PC-3 (cell line): ENCODE results near the gene ZCCHC10. TPM values are rescaled to one million over a fixed set of nuclear protein-coding genes. Genes with fewer than 3 reads are reported as not detected.
"Not testable (repeated sequence)": the region's sequence is repeated elsewhere in the genome, so short reads cannot be mapped to it uniquely, and the experiment has no call there.

ENCODE experiments used
- ATAC-seq: fragments of 200-7000 bp; cut with Tn5 transposase; 2 replicates; pipeline ENCODE4 v1.9.1; 2020; ENCODE audit warnings: mild to moderate bottlenecking, moderate library complexity
- BruUV-seq: library from RNA; stranded (reverse); fragments of 400-500 nt; replicated peaks from 2 replicates; lab custom pipeline; 2021; lab: Mats Ljungman, UMichigan
- CTCF ChIA-PET: fragments of 300-600 bp; sonication (Branson Sonifier 250); formaldehyde crosslinking; loops from one replicate; lab custom pipeline; 2022; ENCODE audit warnings: antibody characterized with exemption; lab: Charles Lee
- POLR2A ChIA-PET: fragments of 300-600 bp; sonication (Branson Sonifier 250); formaldehyde crosslinking; loops from one replicate; lab custom pipeline; 2022; ENCODE audit warnings: antibody characterized with exemption; ENCODE audit not compliant: unreplicated experiment; lab: Charles Lee
- DNase-seq: peaks from one replicate; pipeline ENCODE4 v3.0.0-alpha.2; 2015
- H2AFZ ChIP-seq: fragments of 300-600 bp; sonication (generic); 2 replicates; pipeline ENCODE4 v1.6.0; 2016; ENCODE audit warnings: antibody characterized with exemption, low read length
- H3F3A ChIP-seq: fragments of 300-600 bp; sonication (generic); one replicate; pipeline ENCODE4 v1.6.0; 2017; ENCODE audit warnings: antibody characterized with exemption, low read length, control low read depth, mild to moderate bottlenecking; ENCODE audit not compliant: unreplicated experiment
- H3K27ac ChIP-seq: fragments of 300-600 bp; sonication (generic); 2 replicates; pipeline ENCODE4 v1.5.1; 2016; ENCODE audit warnings: mild to moderate bottlenecking, low read length
- H3K27me3 ChIP-seq: fragments of 300-600 bp; sonication (generic); 2 replicates; pipeline ENCODE4 v1.6.1; 2016; ENCODE audit warnings: low read length, mixed read lengths
- H3K36me3 ChIP-seq: fragments of 300-600 bp; sonication (generic); 2 replicates; pipeline ENCODE4 v1.6.1; 2016; ENCODE audit warnings: low read depth, mixed run types, low read length, mixed read lengths
- H3K4me1 ChIP-seq: fragments of 300-600 bp; sonication (generic); 2 replicates; pipeline ENCODE4 v1.5.1; 2016; ENCODE audit warnings: low read length; ENCODE audit not compliant: insufficient read depth
- H3K4me2 ChIP-seq: fragments of 300-600 bp; sonication (generic); 2 replicates; pipeline ENCODE4 v1.6.0; 2016; ENCODE audit warnings: low read length
- H3K4me3 ChIP-seq: fragments of 300-600 bp; sonication (generic); 2 replicates; pipeline ENCODE4 v1.5.1; 2016; ENCODE audit warnings: mild to moderate bottlenecking, low read length, mixed read lengths
- H3K79me2 ChIP-seq: fragments of 300-600 bp; sonication (generic); 2 replicates; pipeline ENCODE4 v1.6.1; 2017; ENCODE audit warnings: low read length, mixed read lengths
- H3K9ac ChIP-seq: fragments of 300-600 bp; sonication (generic); 2 replicates; pipeline ENCODE4 v1.6.0; 2016; ENCODE audit warnings: mild to moderate bottlenecking, low read length
- H3K9me2 ChIP-seq: fragments of 300-600 bp; sonication (generic); replicated peaks from 2 replicates; pipeline ENCODE4 v1.6.1; 2016; ENCODE audit warnings: mixed run types, low read length, mixed read lengths
- H3K9me3 ChIP-seq: fragments of 300-600 bp; sonication (generic); 2 replicates; pipeline ENCODE4 v1.6.1; 2016; ENCODE audit warnings: low read length, mixed read lengths
- H4K20me1 ChIP-seq: fragments of 300-600 bp; sonication (generic); 2 replicates; pipeline ENCODE4 v1.6.1; 2016; ENCODE audit warnings: low read length, mixed read lengths
- CTCF ChIP-seq: fragments of 300-600 bp; sonication (generic); conservative IDR thresholded peaks from 2 replicates; pipeline ENCODE4 v1.5.1; 2017; ENCODE audit warnings: antibody characterized with exemption, low read depth, mild to moderate bottlenecking, low read length
- EZH2 ChIP-seq: fragments of 300-600 bp; sonication (generic); IDR thresholded peaks from one replicate; pipeline ENCODE4 v1.6.1; 2017; ENCODE audit warnings: antibody characterized with exemption, mild to moderate bottlenecking, low read length; ENCODE audit not compliant: unreplicated experiment
- EZH2phosphoT487 ChIP-seq: fragments of 300-600 bp; sonication (generic); IDR thresholded peaks from 2 replicates; pipeline ENCODE4 v1.6.1; 2018; ENCODE audit warnings: mild to moderate bottlenecking, antibody characterized with exemption, low read length, borderline replicate concordance
- intact Hi-C: fragments of 100-400 bp; cut with micrococcal nuclease; formaldehyde crosslinking; loops from 2 replicates; pipeline ENCODE4 v1.9.0; 2023
- total RNA-seq: library from RNA; depleted of rRNA; stranded (reverse); fragments of >200 nt; gene quantifications from 2 replicates; pipeline ENCODE4 v1.2.3, GENCODE V29; 2014

The ZCCHC10 gene
- total RNA-seq, 1 experiment from 2014 or later = 6.1 TPM

GRCh38 chr5:132961887-132962286, 64.5 kb downstream of the ZCCHC10 start:
- Histone ChIP-seq H3F3A (peaks cover 4% of the 10 kb centered on the region), H3K36me3 (no peaks in the 10 kb centered on the region), H3K27me3 (no peaks in the 10 kb centered on the region), H4K20me1 (peaks cover 24% of the 10 kb centered on the region), H3K79me2 (peaks cover 65% of the 10 kb centered on the region), H3K4me3 (peak overlapping the region; percentile 73), H3K4me2 (peak overlapping the region; percentile 89), H2AFZ (no peak overlapping the region), H3K9me2 (no peaks in the 10 kb centered on the region), H3K4me1 (peaks cover 9% of the 10 kb centered on the region), H3K9ac (peak overlapping the region; percentile 93), H3K27ac (peak overlapping the region; percentile 80), H3K9me3 (no peaks in the 10 kb centered on the region)
- ChIA-PET POLR2A (interaction anchor here (0.6 to 0.7 kb wide), 2 partner anchors 73 to 125 kb away, joined by 5 to 33 read pairs; no protein-coding TSS in a partner anchor), CTCF (interaction anchor here (0.6 kb wide), 1 partner anchor 80 kb away, joined by 3 read pairs; no protein-coding TSS in a partner anchor)
- no TSS peak for BruUV-seq
- intact Hi-C loops = loop anchor here (2.0 kb wide), 1 partner anchor 91 kb away; the partner anchor contains the start of gene HSPA4
- TF ChIP-seq EZH2phosphoT487 (no peak), CTCF (no peak), EZH2 (no peak)
- ATAC-seq (no peak), DNase-seq (peak; percentile 48)

GRCh38 chr5:132961123-132961815, 65.1 kb downstream of the ZCCHC10 start:
- H3K4me1 ChIP-seq, H3K27me3 ChIP-seq, DNase-seq, H3K27ac ChIP-seq, BruUV-seq, H3K9me3 ChIP-seq, H3F3A ChIP-seq, ATAC-seq, H3K9me2 ChIP-seq, H2AFZ ChIP-seq, intact Hi-C loops, H3K36me3 ChIP-seq: not testable (repeated sequence)
- Histone ChIP-seq H3K9ac (peak overlapping the region; percentile 93), H3K4me3 (peak overlapping the region; percentile 73), H3K4me2 (peak overlapping the region; percentile 89), H3K79me2 (peaks cover 70% of the 10 kb centered on the region), H4K20me1 (peaks cover 24% of the 10 kb centered on the region)
- ChIA-PET CTCF (interaction anchor here (0.6 kb wide), 1 partner anchor 80 kb away, joined by 3 read pairs; no protein-coding TSS in a partner anchor), POLR2A (interaction anchor here (0.6 kb wide), 1 partner anchor 125 kb away, joined by 5 read pairs; no protein-coding TSS in a partner anchor)

- H3K4me2 ChIP-seq, H3K27ac ChIP-seq, CTCF ChIA-PET, H3K4me3 ChIP-seq, POLR2A ChIA-PET, BruUV-seq, H3F3A ChIP-seq, H3K4me1 ChIP-seq, H3K27me3 ChIP-seq, intact Hi-C loops, H2AFZ ChIP-seq, DNase-seq, H3K9me3 ChIP-seq, H3K9ac ChIP-seq, H3K9me2 ChIP-seq, H3K36me3 ChIP-seq, ATAC-seq: not testable (repeated sequence)
- H4K20me1 ChIP-seq = peaks cover 31% of the 10 kb centered on the region
- H3K79me2 ChIP-seq = peaks cover 92% of the 10 kb centered on the region
Observed at GRCh38 chr5:132956166-132956799, 70.1 kb downstream of the ZCCHC10 start.
